ENCODE results near the gene NSMCE4A. TPM values are rescaled to one million over a fixed set of nuclear protein-coding genes. Genes with fewer than 3 reads are reported as not detected.
"Not testable (repeated sequence)": the region's sequence is repeated elsewhere in the genome, so short reads cannot be mapped to it uniquely, and the experiment has no call there.

The NSMCE4A gene
- polyA plus RNA-seq, 1 donor (not counting 4 experiments of a cell fraction or from before 2014, with no cell fraction given): 52.0 TPM

DNA sequence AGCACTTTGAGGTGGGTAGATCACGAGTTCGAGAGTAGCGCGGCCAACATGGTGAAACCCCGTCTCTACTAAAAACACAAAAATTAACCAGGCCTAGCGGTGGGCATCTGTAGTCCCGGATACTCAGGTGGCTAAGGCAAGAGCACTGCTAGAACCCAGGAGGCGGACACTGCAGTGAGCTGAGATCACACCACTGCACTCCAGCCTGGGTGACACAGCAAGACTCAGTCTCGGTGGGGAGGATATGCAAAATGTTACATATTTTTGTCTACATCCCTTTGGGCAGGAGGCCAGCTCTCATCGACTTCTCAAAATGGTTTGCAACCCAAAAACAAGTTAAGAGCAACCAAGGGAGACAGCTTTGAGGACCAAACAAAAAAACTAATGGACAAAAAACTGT is 55.4 kb downstream of the NSMCE4A start:
- H3K4me2 ChIP-seq (ENCODE audit: control insufficient read depth, extremely low read depth, insufficient read depth, low read depth, low read length): no peak overlapping the region
- no peak for TF ChIP-seq EZH2 (IDR thresholded peaks at IDR 0.05; ENCODE audit: low read length)
- TF ChIP-seq, protein P1, sequence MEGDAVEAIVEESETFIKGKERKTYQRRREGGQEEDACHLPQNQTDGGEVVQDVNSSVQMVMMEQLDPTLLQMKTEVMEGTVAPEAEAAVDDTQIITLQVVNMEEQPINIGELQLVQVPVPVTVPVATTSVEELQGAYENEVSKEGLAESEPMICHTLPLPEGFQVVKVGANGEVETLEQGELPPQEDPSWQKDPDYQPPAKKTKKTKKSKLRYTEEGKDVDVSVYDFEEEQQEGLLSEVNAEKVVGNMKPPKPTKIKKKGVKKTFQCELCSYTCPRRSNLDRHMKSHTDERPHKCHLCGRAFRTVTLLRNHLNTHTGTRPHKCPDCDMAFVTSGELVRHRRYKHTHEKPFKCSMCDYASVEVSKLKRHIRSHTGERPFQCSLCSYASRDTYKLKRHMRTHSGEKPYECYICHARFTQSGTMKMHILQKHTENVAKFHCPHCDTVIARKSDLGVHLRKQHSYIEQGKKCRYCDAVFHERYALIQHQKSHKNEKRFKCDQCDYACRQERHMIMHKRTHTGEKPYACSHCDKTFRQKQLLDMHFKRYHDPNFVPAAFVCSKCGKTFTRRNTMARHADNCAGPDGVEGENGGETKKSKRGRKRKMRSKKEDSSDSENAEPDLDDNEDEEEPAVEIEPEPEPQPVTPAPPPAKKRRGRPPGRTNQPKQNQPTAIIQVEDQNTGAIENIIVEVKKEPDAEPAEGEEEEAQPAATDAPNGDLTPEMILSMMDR (optimal IDR thresholded peaks at IDR 0.05 in 1 of 3, IDR thresholded peaks at IDR 0.05 in 1 of 3, conservative IDR thresholded peaks at IDR 0.05 in 1 of 3; ENCODE audit: extremely low read depth in 1 of 3, insufficient read depth in 2 of 3, low read length in 3 of 3): no peak
- H3K27ac ChIP-seq (ENCODE audit: control insufficient read depth, insufficient read depth, low read length): no peak overlapping the region
- DNase-seq (ENCODE audit: low read depth, low spot score) (no peak), FAIRE-seq (no peak)
- no peaks in the 10 kb centered on the region for H3K79me2 ChIP-seq (ENCODE audit: control insufficient read depth, insufficient read depth, low read length)
- dilution Hi-C loops (cut with MboI; ENCODE audit: extremely low pct_ligation_motif_present, low sequenced_read_pairs): no loop called here
- peaks cover 6 to 7% of the 10 kb centered on the region in 2 experiments for H3K36me3 ChIP-seq (ENCODE audit: control insufficient read depth in 2 of 2, extremely low read depth in 1 of 2, insufficient read depth in 2 of 2, low read length in 2 of 2)
- H3K9ac ChIP-seq (ENCODE audit: control insufficient read depth, extremely low read depth, insufficient read depth, low read length): no peak overlapping the region
- no peaks in the 10 kb centered on the region for H3K4me1 ChIP-seq (ENCODE audit: control insufficient read depth, extremely low read depth, insufficient read depth, low read length)
- no peak overlapping the region for H3K4me3 ChIP-seq (ENCODE audit: control insufficient read depth in 2 of 3, extremely low read depth in 1 of 3, insufficient read depth in 2 of 3, low read depth in 1 of 3, low read length in 3 of 3)
- H4K20me1 ChIP-seq (ENCODE audit: control insufficient read depth, extremely low read depth, insufficient read depth, low read length): no peaks in the 10 kb centered on the region
- no peaks in the 10 kb centered on the region for H3K27me3 ChIP-seq (ENCODE audit: control insufficient read depth, extremely low read depth, insufficient read depth, low read length)
- H3K9me3 ChIP-seq (ENCODE audit: control insufficient read depth, low read depth, low read length): no peaks in the 10 kb centered on the region
- H2AFZ ChIP-seq (ENCODE audit: control insufficient read depth, low read length): no peak overlapping the region
- H3K9me1 ChIP-seq (ENCODE audit: control insufficient read depth, extremely low read depth, insufficient read depth, low read length): no peaks in the 10 kb centered on the region

- H3K9ac ChIP-seq (ENCODE audit: control insufficient read depth, extremely low read depth, insufficient read depth, low read length); FAIRE-seq; H3K36me3 ChIP-seq (ENCODE audit: control insufficient read depth in 2 of 2, extremely low read depth in 1 of 2, insufficient read depth in 2 of 2, low read length in 2 of 2); H3K4me3 ChIP-seq (ENCODE audit: control insufficient read depth in 2 of 3, extremely low read depth in 1 of 3, insufficient read depth in 2 of 3, low read depth in 1 of 3, low read length in 3 of 3); H3K4me2 ChIP-seq (ENCODE audit: control insufficient read depth, extremely low read depth, insufficient read depth, low read depth, low read length); H4K20me1 ChIP-seq (ENCODE audit: control insufficient read depth, extremely low read depth, insufficient read depth, low read length); dilution Hi-C loops (cut with MboI; ENCODE audit: extremely low pct_ligation_motif_present, low sequenced_read_pairs); H2AFZ ChIP-seq (ENCODE audit: control insufficient read depth, low read length); H3K27ac ChIP-seq (ENCODE audit: control insufficient read depth, insufficient read depth, low read length); H3K4me1 ChIP-seq (ENCODE audit: control insufficient read depth, extremely low read depth, insufficient read depth, low read length); H3K9me3 ChIP-seq (ENCODE audit: control insufficient read depth, low read depth, low read length); DNase-seq (ENCODE audit: low read depth, low spot score); H3K79me2 ChIP-seq (ENCODE audit: control insufficient read depth, insufficient read depth, low read length); H3K9me1 ChIP-seq (ENCODE audit: control insufficient read depth, extremely low read depth, insufficient read depth, low read length); H3K27me3 ChIP-seq (ENCODE audit: control insufficient read depth, extremely low read depth, insufficient read depth, low read length): not testable (repeated sequence)
Observed at GRCh38 chr10:121918800-121919199, 56.2 kb downstream of the NSMCE4A start.

DNA sequence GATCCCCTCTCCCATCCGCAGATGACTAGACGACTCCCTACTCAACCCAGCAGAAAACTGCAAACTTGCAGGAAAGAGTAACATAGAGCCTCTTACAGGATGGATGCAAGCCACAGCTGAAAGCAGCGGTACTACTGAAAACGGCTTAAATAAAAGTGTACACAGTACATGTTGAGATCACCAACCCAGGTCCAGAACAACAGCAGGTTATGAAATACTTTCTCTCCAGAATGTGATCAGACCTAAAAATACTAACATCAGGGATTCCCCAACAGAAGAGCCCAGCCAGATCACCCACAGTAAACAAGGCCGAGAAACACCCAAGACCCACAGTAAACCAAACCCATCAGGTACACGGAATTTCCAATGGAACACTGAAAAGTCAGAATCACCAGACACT is 60.4 kb downstream of the NSMCE4A start:
- dilution Hi-C loops (cut with MboI; ENCODE audit: extremely low pct_ligation_motif_present, low sequenced_read_pairs): no loop called here
- Histone ChIP-seq H3K27me3 (ENCODE audit: control insufficient read depth, extremely low read depth, insufficient read depth, low read length) (no peaks in the 10 kb centered on the region), H3K9me3 (ENCODE audit: control insufficient read depth, low read depth, low read length) (no peaks in the 10 kb centered on the region), H3K4me3 (ENCODE audit: control insufficient read depth in 2 of 3, extremely low read depth in 1 of 3, insufficient read depth in 2 of 3, low read depth in 1 of 3, low read length in 3 of 3) (no peak overlapping the region), H3K27ac (ENCODE audit: control insufficient read depth, insufficient read depth, low read length) (no peak overlapping the region), H2AFZ (ENCODE audit: control insufficient read depth, low read length) (no peak overlapping the region), H3K79me2 (ENCODE audit: control insufficient read depth, insufficient read depth, low read length) (no peaks in the 10 kb centered on the region), H3K4me1 (ENCODE audit: control insufficient read depth, extremely low read depth, insufficient read depth, low read length) (no peaks in the 10 kb centered on the region), H3K9ac (ENCODE audit: control insufficient read depth, extremely low read depth, insufficient read depth, low read length) (no peak overlapping the region), H3K4me2 (ENCODE audit: control insufficient read depth, extremely low read depth, insufficient read depth, low read depth, low read length) (no peak overlapping the region), H3K9me1 (ENCODE audit: control insufficient read depth, extremely low read depth, insufficient read depth, low read length) (no peaks in the 10 kb centered on the region), H4K20me1 (ENCODE audit: control insufficient read depth, extremely low read depth, insufficient read depth, low read length) (no peaks in the 10 kb centered on the region), H3K36me3 (ENCODE audit: control insufficient read depth in 2 of 2, extremely low read depth in 1 of 2, insufficient read depth in 2 of 2, low read length in 2 of 2) (peaks cover 2 to 18% of the 10 kb centered on the region in 2 experiments)
- TF ChIP-seq, protein P1 (optimal IDR thresholded peaks at IDR 0.05 in 1 of 3, IDR thresholded peaks at IDR 0.05 in 1 of 3, conservative IDR thresholded peaks at IDR 0.05 in 1 of 3; ENCODE audit: extremely low read depth in 1 of 3, insufficient read depth in 2 of 3, low read length in 3 of 3): no peak
- no peak for TF ChIP-seq EZH2 (IDR thresholded peaks at IDR 0.05; ENCODE audit: low read length)
- no peak for FAIRE-seq
- no peak for DNase-seq (ENCODE audit: low read depth, low spot score)
